ENCODE results near the gene CDH15. TPM values are rescaled to one million over a fixed set of nuclear protein-coding genes. Genes with fewer than 3 reads are reported as not detected.

Gene CDH15
- total RNA-seq, 1 experiment from 2014 or later = not detected

DNA sequence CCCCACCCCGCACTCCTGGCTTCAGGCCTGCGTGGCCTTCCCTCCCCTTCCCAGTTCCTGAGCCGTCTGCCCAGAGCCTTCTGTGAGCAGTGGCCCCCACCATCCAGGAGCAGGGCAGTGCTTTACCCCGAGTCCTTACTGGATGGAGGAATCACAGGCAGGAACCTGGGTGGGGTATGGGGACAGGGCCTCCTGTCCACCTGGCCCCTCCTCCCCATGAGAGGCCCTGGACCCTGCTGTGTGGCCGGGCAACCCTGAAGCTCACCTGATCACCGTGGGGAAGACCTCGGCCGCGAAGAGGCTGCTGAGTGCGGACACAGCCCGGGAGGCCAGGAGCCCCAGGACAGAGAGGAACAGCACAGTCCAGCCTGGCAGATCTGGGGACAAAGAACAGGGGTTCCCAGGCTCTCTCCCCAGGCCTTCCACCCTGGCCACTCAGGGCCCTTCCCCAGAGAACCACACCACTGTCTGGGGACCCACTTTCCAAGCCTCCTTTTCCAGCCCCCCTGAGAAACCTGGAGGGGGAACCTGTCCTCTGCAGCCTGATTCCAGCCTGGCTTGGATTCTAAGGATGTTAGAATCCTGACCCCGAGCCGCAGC is 25.6 kb downstream of the CDH15 start:
- no peak overlapping the region for H3K4me3 Mint-ChIP-seq (ENCODE audit: unreplicated experiment)
- no peaks in the 10 kb centered on the region for H3K36me3 ChIP-seq (ENCODE audit: control insufficient read depth, insufficient read depth, low read length)
- no peaks in the 10 kb centered on the region; the same call in 1 of the 2 replicates for H3K27me3 ChIP-seq (replicated peaks; ENCODE audit: control insufficient read depth, insufficient read depth, low read length)
- H3K9me3 ChIP-seq = no peaks in the 10 kb centered on the region
- no peaks in the 10 kb centered on the region for H3K36me3 Mint-ChIP-seq (ENCODE audit: insufficient read depth, unreplicated experiment)
- H3K4me1 ChIP-seq = peaks cover 17% of the 10 kb centered on the region
- H3K4me1 Mint-ChIP-seq (ENCODE audit: low read depth, unreplicated experiment) = no peaks in the 10 kb centered on the region
- CTCF ChIA-PET = no interaction called here
- DNase-seq = no peak
- BruUV-seq (replicated peaks) = no TSS peak
- H3K27me3 Mint-ChIP-seq (ENCODE audit: insufficient read depth, unreplicated experiment) = no peaks in the 10 kb centered on the region
- TF ChIP-seq, protein P1, sequence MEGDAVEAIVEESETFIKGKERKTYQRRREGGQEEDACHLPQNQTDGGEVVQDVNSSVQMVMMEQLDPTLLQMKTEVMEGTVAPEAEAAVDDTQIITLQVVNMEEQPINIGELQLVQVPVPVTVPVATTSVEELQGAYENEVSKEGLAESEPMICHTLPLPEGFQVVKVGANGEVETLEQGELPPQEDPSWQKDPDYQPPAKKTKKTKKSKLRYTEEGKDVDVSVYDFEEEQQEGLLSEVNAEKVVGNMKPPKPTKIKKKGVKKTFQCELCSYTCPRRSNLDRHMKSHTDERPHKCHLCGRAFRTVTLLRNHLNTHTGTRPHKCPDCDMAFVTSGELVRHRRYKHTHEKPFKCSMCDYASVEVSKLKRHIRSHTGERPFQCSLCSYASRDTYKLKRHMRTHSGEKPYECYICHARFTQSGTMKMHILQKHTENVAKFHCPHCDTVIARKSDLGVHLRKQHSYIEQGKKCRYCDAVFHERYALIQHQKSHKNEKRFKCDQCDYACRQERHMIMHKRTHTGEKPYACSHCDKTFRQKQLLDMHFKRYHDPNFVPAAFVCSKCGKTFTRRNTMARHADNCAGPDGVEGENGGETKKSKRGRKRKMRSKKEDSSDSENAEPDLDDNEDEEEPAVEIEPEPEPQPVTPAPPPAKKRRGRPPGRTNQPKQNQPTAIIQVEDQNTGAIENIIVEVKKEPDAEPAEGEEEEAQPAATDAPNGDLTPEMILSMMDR (IDR thresholded peaks at IDR 0.05; ENCODE audit: insufficient read depth in 1 of 2, low read depth in 1 of 2, low read length in 1 of 2, severe bottlenecking in 1 of 2, unreplicated experiment in 1 of 2) = no peak
- intact Hi-C loops (cut with micrococcal nuclease; ENCODE audit: unreplicated experiment) = no loop called here
- no peak overlapping the region for H3K4me3 ChIP-seq (ENCODE audit: low read depth, low read length)
- H3K27ac Mint-ChIP-seq (ENCODE audit: unreplicated experiment) = no peak overlapping the region
- POLR2A ChIA-PET = no interaction called here
- H3K9me3 Mint-ChIP-seq (ENCODE audit: unreplicated experiment) = no peaks in the 10 kb centered on the region

GRCh38 chr16:89197633-89198416 is 26.3 kb downstream of the CDH15 start:
- ChIA-PET CTCF (no interaction called here), POLR2A (no interaction called here)
- peaks cover 17% of the 10 kb centered on the region for H3K4me1 ChIP-seq
- H3K4me3 ChIP-seq (ENCODE audit: low read depth, low read length) = no peak overlapping the region
- intact Hi-C loops (cut with micrococcal nuclease; ENCODE audit: unreplicated experiment) = no loop called here
- no peaks in the 10 kb centered on the region for H3K36me3 ChIP-seq (ENCODE audit: control insufficient read depth, insufficient read depth, low read length)
- Mint-ChIP-seq H3K4me3 (ENCODE audit: unreplicated experiment) (no peak overlapping the region), H3K9me3 (ENCODE audit: unreplicated experiment) (no peaks in the 10 kb centered on the region), H3K27me3 (ENCODE audit: insufficient read depth, unreplicated experiment) (peaks cover 2% of the 10 kb centered on the region), H3K36me3 (ENCODE audit: insufficient read depth, unreplicated experiment) (peaks cover 2% of the 10 kb centered on the region), H3K27ac (ENCODE audit: unreplicated experiment) (no peak overlapping the region), H3K4me1 (ENCODE audit: low read depth, unreplicated experiment) (peaks cover 2% of the 10 kb centered on the region)
- no peak for DNase-seq
- H3K27me3 ChIP-seq (replicated peaks; ENCODE audit: control insufficient read depth, insufficient read depth, low read length) = no peaks in the 10 kb centered on the region; the same call in 1 of the 2 replicates
- no TSS peak for BruUV-seq (replicated peaks)
- no peaks in the 10 kb centered on the region for H3K9me3 ChIP-seq
- TF ChIP-seq, protein P1 (IDR thresholded peaks at IDR 0.05; ENCODE audit: insufficient read depth in 1 of 2, low read depth in 1 of 2, low read length in 1 of 2, severe bottlenecking in 1 of 2, unreplicated experiment in 1 of 2) = no peak

DNA sequence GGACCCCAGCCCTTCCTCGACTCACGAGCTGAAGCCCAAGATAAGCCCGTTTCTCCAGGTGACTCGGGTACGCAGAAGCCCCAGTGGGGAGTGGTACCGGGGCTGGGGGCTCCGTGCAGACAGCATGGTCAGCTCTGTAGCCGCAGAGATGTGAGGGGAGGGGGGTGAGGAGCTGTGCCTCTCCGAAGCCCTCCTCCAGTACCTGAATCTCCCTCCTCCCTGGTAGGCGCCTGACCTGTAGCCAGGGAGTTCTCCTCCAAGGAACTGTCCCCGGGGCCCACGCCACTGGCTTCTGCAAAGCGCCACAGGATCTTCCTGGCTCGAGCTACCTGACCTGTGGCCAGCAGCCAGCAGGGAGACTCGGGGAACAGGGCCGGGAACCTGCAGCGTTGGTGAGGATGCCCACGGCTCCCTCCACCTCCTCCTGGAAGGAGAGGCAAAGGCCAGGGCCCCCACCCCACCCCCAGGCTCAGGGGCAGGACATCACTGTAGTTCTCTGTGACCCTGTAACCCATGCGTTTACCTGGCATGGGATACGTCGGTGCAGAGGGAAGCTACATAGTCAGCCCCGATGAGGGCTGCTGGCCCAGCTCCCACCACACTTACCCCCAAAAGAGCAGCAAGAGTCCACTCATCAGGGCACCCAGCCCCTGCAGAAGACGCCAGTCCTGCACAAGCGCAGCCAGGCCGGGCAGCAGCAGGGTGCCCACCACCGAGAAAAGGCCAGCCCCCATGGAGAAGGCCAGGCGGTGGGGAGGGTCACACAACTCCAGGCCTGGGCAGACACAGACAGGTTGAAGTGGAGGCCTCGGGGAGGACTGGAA is 27.1 kb downstream of the CDH15 start:
- TF ChIP-seq, protein P1 (IDR thresholded peaks at IDR 0.05; ENCODE audit: insufficient read depth in 1 of 2, low read depth in 1 of 2, low read length in 1 of 2, severe bottlenecking in 1 of 2, unreplicated experiment in 1 of 2) = no peak
- H3K9me3 ChIP-seq = no peaks in the 10 kb centered on the region
- Mint-ChIP-seq H3K27me3 (ENCODE audit: insufficient read depth, unreplicated experiment) (peaks cover 6% of the 10 kb centered on the region), H3K4me1 (ENCODE audit: low read depth, unreplicated experiment) (peaks cover 8% of the 10 kb centered on the region), H3K4me3 (ENCODE audit: unreplicated experiment) (no peak overlapping the region), H3K36me3 (ENCODE audit: insufficient read depth, unreplicated experiment) (peaks cover 7% of the 10 kb centered on the region), H3K9me3 (ENCODE audit: unreplicated experiment) (no peaks in the 10 kb centered on the region), H3K27ac (ENCODE audit: unreplicated experiment) (no peak overlapping the region)
- no peaks in the 10 kb centered on the region for H3K36me3 ChIP-seq (ENCODE audit: control insufficient read depth, insufficient read depth, low read length)
- CTCF ChIA-PET = no interaction called here
- DNase-seq = peak in 1 of 2 experiments; percentile 37
- peaks cover 17% of the 10 kb centered on the region for H3K4me1 ChIP-seq
- POLR2A ChIA-PET = no interaction called here
- H3K4me3 ChIP-seq (ENCODE audit: low read depth, low read length) = no peak overlapping the region
- BruUV-seq (replicated peaks) = no TSS peak
- no peaks in the 10 kb centered on the region; the same call in 1 of the 2 replicates for H3K27me3 ChIP-seq (replicated peaks; ENCODE audit: control insufficient read depth, insufficient read depth, low read length)
- intact Hi-C loops (cut with micrococcal nuclease; ENCODE audit: unreplicated experiment) = no loop called here
